ENCODE results near the gene FBXW9. TPM values are rescaled to one million over a fixed set of nuclear protein-coding genes. Genes with fewer than 3 reads are reported as not detected.

The FBXW9 gene
- total and polyA plus RNA-seq, 2 of the 8 experiments (the other 6 are each of a cell fraction or from before 2014, with no cell fraction given), result 10.8 to 30.1 TPM

DNA sequence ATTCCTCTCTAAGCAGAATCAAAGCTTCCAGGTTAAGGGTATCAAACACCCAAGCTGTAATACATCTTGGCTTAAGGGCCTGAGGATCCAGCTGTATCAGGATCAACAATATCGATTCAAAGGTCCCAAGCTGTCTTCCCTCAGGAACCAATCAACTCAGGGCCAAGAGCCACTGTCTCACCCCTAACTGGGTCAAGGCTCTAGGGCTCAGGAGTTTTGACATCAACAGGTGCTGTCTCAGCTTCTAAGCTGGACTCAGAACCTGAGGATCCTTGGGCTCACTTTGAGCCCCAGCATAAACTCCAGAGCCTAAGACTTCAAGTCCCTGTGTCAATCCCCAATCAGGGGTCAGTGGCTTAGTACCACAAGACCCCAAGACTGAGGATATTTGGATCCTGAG lies 917 bp downstream of the FBXW9 start (continued):
- TF ChIP-seq, protein P1, sequence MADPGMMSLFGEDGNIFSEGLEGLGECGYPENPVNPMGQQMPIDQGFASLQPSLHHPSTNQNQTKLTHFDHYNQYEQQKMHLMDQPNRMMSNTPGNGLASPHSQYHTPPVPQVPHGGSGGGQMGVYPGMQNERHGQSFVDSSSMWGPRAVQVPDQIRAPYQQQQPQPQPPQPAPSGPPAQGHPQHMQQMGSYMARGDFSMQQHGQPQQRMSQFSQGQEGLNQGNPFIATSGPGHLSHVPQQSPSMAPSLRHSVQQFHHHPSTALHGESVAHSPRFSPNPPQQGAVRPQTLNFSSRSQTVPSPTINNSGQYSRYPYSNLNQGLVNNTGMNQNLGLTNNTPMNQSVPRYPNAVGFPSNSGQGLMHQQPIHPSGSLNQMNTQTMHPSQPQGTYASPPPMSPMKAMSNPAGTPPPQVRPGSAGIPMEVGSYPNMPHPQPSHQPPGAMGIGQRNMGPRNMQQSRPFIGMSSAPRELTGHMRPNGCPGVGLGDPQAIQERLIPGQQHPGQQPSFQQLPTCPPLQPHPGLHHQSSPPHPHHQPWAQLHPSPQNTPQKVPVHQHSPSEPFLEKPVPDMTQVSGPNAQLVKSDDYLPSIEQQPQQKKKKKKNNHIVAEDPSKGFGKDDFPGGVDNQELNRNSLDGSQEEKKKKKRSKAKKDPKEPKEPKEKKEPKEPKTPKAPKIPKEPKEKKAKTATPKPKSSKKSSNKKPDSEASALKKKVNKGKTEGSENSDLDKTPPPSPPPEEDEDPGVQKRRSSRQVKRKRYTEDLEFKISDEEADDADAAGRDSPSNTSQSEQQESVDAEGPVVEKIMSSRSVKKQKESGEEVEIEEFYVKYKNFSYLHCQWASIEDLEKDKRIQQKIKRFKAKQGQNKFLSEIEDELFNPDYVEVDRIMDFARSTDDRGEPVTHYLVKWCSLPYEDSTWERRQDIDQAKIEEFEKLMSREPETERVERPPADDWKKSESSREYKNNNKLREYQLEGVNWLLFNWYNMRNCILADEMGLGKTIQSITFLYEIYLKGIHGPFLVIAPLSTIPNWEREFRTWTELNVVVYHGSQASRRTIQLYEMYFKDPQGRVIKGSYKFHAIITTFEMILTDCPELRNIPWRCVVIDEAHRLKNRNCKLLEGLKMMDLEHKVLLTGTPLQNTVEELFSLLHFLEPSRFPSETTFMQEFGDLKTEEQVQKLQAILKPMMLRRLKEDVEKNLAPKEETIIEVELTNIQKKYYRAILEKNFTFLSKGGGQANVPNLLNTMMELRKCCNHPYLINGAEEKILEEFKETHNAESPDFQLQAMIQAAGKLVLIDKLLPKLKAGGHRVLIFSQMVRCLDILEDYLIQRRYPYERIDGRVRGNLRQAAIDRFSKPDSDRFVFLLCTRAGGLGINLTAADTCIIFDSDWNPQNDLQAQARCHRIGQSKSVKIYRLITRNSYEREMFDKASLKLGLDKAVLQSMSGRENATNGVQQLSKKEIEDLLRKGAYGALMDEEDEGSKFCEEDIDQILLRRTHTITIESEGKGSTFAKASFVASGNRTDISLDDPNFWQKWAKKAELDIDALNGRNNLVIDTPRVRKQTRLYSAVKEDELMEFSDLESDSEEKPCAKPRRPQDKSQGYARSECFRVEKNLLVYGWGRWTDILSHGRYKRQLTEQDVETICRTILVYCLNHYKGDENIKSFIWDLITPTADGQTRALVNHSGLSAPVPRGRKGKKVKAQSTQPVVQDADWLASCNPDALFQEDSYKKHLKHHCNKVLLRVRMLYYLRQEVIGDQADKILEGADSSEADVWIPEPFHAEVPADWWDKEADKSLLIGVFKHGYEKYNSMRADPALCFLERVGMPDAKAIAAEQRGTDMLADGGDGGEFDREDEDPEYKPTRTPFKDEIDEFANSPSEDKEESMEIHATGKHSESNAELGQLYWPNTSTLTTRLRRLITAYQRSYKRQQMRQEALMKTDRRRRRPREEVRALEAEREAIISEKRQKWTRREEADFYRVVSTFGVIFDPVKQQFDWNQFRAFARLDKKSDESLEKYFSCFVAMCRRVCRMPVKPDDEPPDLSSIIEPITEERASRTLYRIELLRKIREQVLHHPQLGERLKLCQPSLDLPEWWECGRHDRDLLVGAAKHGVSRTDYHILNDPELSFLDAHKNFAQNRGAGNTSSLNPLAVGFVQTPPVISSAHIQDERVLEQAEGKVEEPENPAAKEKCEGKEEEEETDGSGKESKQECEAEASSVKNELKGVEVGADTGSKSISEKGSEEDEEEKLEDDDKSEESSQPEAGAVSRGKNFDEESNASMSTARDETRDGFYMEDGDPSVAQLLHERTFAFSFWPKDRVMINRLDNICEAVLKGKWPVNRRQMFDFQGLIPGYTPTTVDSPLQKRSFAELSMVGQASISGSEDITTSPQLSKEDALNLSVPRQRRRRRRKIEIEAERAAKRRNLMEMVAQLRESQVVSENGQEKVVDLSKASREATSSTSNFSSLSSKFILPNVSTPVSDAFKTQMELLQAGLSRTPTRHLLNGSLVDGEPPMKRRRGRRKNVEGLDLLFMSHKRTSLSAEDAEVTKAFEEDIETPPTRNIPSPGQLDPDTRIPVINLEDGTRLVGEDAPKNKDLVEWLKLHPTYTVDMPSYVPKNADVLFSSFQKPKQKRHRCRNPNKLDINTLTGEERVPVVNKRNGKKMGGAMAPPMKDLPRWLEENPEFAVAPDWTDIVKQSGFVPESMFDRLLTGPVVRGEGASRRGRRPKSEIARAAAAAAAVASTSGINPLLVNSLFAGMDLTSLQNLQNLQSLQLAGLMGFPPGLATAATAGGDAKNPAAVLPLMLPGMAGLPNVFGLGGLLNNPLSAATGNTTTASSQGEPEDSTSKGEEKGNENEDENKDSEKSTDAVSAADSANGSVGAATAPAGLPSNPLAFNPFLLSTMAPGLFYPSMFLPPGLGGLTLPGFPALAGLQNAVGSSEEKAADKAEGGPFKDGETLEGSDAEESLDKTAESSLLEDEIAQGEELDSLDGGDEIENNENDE (IDR thresholded peaks at IDR 0.05; ENCODE audit: insufficient replicate concordance, low read length), result no peak
- TF ChIP-seq SP2 (IDR thresholded peaks at IDR 0.05; ENCODE audit: low read length), result no peak
- TF ChIP-seq JUND (IDR thresholded peaks at IDR 0.05; ENCODE audit: low read length), result no peak
- TF ChIP-seq BRCA1 (IDR thresholded peaks at IDR 0.05; ENCODE audit: low read depth, low read length), result no peak
- no peak for TF ChIP-seq CEBPB (IDR thresholded peaks at IDR 0.05; ENCODE audit: low read depth, low read length)
- TF ChIP-seq RFX5 (IDR thresholded peaks at IDR 0.05; ENCODE audit: borderline replicate concordance, low read depth, low read length), result no peak
- TF ChIP-seq, protein P2, sequence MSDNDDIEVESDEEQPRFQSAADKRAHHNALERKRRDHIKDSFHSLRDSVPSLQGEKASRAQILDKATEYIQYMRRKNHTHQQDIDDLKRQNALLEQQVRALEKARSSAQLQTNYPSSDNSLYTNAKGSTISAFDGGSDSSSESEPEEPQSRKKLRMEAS (IDR thresholded peaks at IDR 0.05), result no peak
- no peak for TF ChIP-seq CBX8 (IDR thresholded peaks at IDR 0.05; ENCODE audit: borderline replicate concordance, low read depth, low read length)
- no peak for TF ChIP-seq GTF2F1 (IDR thresholded peaks at IDR 0.05; ENCODE audit: borderline replicate concordance, low read depth, low read length)
- TF ChIP-seq RXRA (IDR thresholded peaks at IDR 0.05; ENCODE audit: insufficient read depth, low read depth, low read length), result no peak
- no peak for TF ChIP-seq CBX5 (IDR thresholded peaks at IDR 0.05; ENCODE audit: low read depth, low read length)

All from H1 (cell line).